C4-2B (cell line): ENCODE measurements around the gene LRRC4.

ENCODE experiments used
- CTCF ChIP-seq: fragments of 450-650 bp; conservative IDR thresholded peaks from 2 replicates; pipeline ENCODE4 v1.5.1; 2017; ENCODE audit warnings: mild to moderate bottlenecking
- ZFX ChIP-seq: fragments of 450-650 bp; IDR thresholded peaks from 2 replicates; pipeline ENCODE4 v1.6.1; 2017

- no peak for TF ChIP-seq CTCF
- no peak for TF ChIP-seq ZFX
These were observed 23.9 kb downstream of the LRRC4 start for GRCh38 chr7:128007303-128007680.
